NCI-H1694 treated with DMSO at 0.1 percent for 48 hours (cell line): Measurements from ENCODE around the gene DNMBP.
A peak's percentile ranks its signal among the peaks of the same experiment; 100 is the strongest.
"Not testable (repeated sequence)": the region's sequence is repeated elsewhere in the genome, so short reads cannot be mapped to it uniquely, and the experiment has no call there.

Experiments
- DNase-seq: peaks from one replicate; lab custom pipeline; 2025; lab: John Stamatoyannopoulos, UW

DNMBP gene

GRCh38 chr10:100014071-100014762 lies 4.5 kb upstream of the DNMBP start:
- DNase-seq: no peak

- no peak for DNase-seq
Measured at GRCh38 chr10:100013621-100014020, 3.9 kb upstream of the DNMBP start.

- DNase-seq: not testable (repeated sequence)
Measured at GRCh38 chr10:100011906-100012305, 2.2 kb upstream of the DNMBP start.

GRCh38 chr10:100009283-100009792 lies 409 bp downstream of the DNMBP start:
- peak; percentile 48 for DNase-seq

- no peak for DNase-seq
Measured at GRCh38 chr10:100008708-100009282, 952 bp downstream of the DNMBP start.

GRCh38 chr10:100008142-100008522 lies 1.6 kb downstream of the DNMBP start:
- DNase-seq: no peak

- no peak for DNase-seq
Measured at GRCh38 chr10:100007231-100008141, 2.3 kb downstream of the DNMBP start.

GRCh38 chr10:100006243-100006886 lies 3.4 kb downstream of the DNMBP start:
- DNase-seq: no peak

- no peak for DNase-seq
Measured at GRCh38 chr10:100004805-100005510, 4.8 kb downstream of the DNMBP start.

GRCh38 chr10:100000109-100000644 lies 9.6 kb downstream of the DNMBP start:
- no peak for DNase-seq

GRCh38 chr10:99999319-100000108 lies 10.2 kb downstream of the DNMBP start:
- no peak for DNase-seq

- DNase-seq: no peak
Measured at GRCh38 chr10:99998889-99999288, 10.9 kb downstream of the DNMBP start.

- DNase-seq: no peak
Measured at GRCh38 chr10:99996671-99997648, 12.8 kb downstream of the DNMBP start.

- DNase-seq: no peak
Measured at GRCh38 chr10:99995713-99996112, 14.0 kb downstream of the DNMBP start.

- no peak for DNase-seq
Measured at GRCh38 chr10:99995269-99995668, 14.5 kb downstream of the DNMBP start.

- DNase-seq: no peak
Measured at GRCh38 chr10:99994801-99995200, 14.9 kb downstream of the DNMBP start.

GRCh38 chr10:99993701-99994689 lies 15.8 kb downstream of the DNMBP start:
- DNase-seq: peak; percentile 3

- DNase-seq: not testable (repeated sequence)
Measured at GRCh38 chr10:99985637-99986036, 24.1 kb downstream of the DNMBP start.
